Erythroblast (primary cell): ENCODE data around the gene FMNL1.

Experiments used
- DNase-seq, 2 experiments: peaks; one replicate each; lab custom pipeline; 2025; lab: John Stamatoyannopoulos, UW
- GATA1 ChIP-seq: IDR thresholded peaks from 2 replicates; pipeline ENCODE4 v1.6.1; 2011; ENCODE audit warnings: low read depth, mild to moderate bottlenecking, control low read depth, low read length, moderate library complexity
- POLR2A ChIP-seq: IDR thresholded peaks from 2 replicates; pipeline ENCODE4 v1.6.1; 2011; ENCODE audit warnings: mild to moderate bottlenecking, low read length

Gene FMNL1

GRCh38 chr17:45228763-45229539, 7.3 kb downstream of the FMNL1 start:
- no peak for TF ChIP-seq GATA1
- peak; percentile 22 for TF ChIP-seq POLR2A
- peak; percentile 35 to 66 for DNase-seq

- DNase-seq = no peak
Measured at GRCh38 chr17:45229681-45230409, 8.2 kb downstream of the FMNL1 start.

GRCh38 chr17:45230410-45230786, 8.7 kb downstream of the FMNL1 start:
- no peak for DNase-seq

More at GRCh38 chr17:45229681-45230409, 8.2 kb downstream of the FMNL1 start:
- TF ChIP-seq POLR2A = no peak
- TF ChIP-seq GATA1 = no peak

GRCh38 chr17:45230787-45231480, 9.2 kb downstream of the FMNL1 start:
- no peak for DNase-seq
- TF ChIP-seq GATA1 (no peak), POLR2A (no peak)

More at GRCh38 chr17:45230410-45230786, 8.7 kb downstream of the FMNL1 start:
- TF ChIP-seq GATA1 (no peak), POLR2A (no peak)

GRCh38 chr17:45231481-45232116, 9.9 kb downstream of the FMNL1 start:
- TF ChIP-seq GATA1 (no peak), POLR2A (no peak)
- no peak for DNase-seq

GRCh38 chr17:45232514-45233422, 11.1 kb downstream of the FMNL1 start:
- TF ChIP-seq GATA1 = no peak
- TF ChIP-seq POLR2A = no peak
- DNase-seq = no peak

GRCh38 chr17:45233423-45233924, 11.8 kb downstream of the FMNL1 start:
- TF ChIP-seq GATA1 (no peak), POLR2A (no peak)
- DNase-seq = no peak

GRCh38 chr17:45234641-45235415, 13.1 kb downstream of the FMNL1 start:
- peak; percentile 22 to 23 for DNase-seq

GRCh38 chr17:45235416-45236281, 14.0 kb downstream of the FMNL1 start:
- peak; percentile 74 to 86 for DNase-seq
- TF ChIP-seq POLR2A = no peak
- no peak for TF ChIP-seq GATA1

More at GRCh38 chr17:45234641-45235415, 13.1 kb downstream of the FMNL1 start:
- TF ChIP-seq POLR2A (no peak), GATA1 (no peak)

- TF ChIP-seq GATA1 (no peak), POLR2A (no peak)
- no peak for DNase-seq
Measured at GRCh38 chr17:45236282-45236606, 14.6 kb downstream of the FMNL1 start.

- DNase-seq = no peak
- TF ChIP-seq GATA1 = no peak
- TF ChIP-seq POLR2A = no peak
Measured at GRCh38 chr17:45237686-45238085, 16.0 kb downstream of the FMNL1 start.
